Retinal pigment epithelial cell (primary cell): ENCODE data around the gene NKD1.

Experiments
- DNase-seq: peaks from one replicate; pipeline ENCODE4 v3.0.0-alpha.2; 2010; ENCODE audit warnings: low read depth
- H3K4me3 ChIP-seq: 2 replicates; pipeline ENCODE4 v1.5.1; 2011; ENCODE audit warnings: mild to moderate bottlenecking, low read length, control low read depth, moderate library complexity
- CTCF ChIP-seq: conservative IDR thresholded peaks from 2 replicates; pipeline ENCODE4 v1.5.1; 2011; ENCODE audit warnings: low read depth, low read length, control low read depth, inconsistent platforms

NKD1 gene

DNA sequence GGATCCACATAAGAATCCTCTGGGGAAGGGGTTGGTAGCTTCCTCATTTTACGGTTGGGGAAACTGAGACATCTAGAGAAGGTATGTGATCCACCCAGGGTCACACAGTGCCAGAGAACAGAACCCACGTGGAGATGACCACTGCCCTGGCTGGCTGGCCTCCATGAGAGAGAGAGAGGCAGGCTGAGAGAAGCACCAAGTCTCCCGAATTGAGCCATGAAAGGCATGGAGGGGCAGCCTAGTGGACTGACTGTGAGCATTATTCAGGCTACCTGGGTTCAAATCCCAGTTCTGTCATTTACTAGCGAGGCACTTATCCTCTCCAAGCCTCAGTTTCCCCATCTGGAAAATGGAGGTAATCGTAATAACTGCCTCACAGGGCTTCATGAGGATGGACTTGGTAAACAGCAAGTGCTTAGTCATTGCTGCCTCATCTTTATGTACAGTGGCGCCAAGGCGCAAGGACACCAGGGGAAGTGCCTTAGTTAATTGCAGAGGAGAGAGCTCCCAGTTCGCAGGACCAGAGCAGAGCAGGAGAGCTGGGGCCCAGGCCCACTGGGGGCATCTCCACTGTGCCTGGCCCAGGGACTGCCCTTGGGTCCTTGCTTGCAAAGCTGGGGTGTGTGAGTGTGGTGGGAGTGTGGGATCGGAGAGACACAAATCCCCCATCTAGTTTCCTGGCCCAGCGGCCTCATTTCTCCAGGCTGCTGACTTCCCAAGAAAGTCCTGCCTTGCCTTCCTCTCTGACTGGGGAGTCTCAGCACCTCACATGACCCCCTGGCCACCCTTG is 71.7 kb downstream of the NKD1 start:
- no peak for TF ChIP-seq CTCF
- H3K4me3 ChIP-seq, result no peak overlapping the region
- DNase-seq, result no peak

- TF ChIP-seq CTCF, result no peak
- no peak for DNase-seq
- no peak overlapping the region for H3K4me3 ChIP-seq
Observed at GRCh38 chr16:50620646-50621451, 72.7 kb downstream of the NKD1 start.

DNA sequence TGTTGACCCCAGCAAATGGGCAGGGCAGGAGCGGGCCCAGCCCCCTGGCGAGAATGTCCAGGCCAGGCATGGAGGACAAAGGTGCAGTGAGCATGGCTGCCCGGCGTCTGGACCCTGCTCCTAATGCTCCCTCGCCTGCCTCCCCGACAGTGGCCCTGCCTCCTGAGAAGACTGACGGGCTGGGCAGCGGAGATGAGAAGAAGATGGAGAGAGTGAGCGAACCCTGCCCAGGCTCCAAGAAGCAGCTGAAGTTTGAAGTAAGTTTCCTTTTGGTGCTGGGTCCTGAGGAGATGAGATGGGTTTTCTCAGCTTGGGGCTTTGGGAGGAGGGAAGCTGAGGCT is 73.2 kb downstream of the NKD1 start:
- H3K4me3 ChIP-seq, result no peak overlapping the region
- DNase-seq, result no peak
- TF ChIP-seq CTCF, result no peak

DNA sequence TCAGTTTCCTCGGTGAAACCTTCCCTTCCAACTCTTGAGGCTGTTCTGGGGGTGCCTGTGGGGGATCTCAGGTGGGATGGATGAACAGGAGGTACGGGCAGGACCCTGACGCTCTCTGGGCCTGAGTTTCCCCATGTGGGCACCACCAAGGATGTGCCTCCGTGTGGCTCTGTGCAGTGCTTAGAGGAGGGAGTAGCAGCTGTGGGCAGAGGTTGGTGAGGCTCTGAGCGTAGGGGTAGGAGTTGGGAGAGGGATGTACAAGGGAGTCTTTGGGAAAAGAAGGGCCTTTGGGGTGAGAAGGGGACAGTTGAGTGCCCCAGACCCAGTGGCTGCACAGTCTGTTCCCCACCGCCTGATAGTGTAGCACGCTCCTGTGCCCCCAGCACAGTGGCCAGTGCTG is 73.8 kb downstream of the NKD1 start:
- H3K4me3 ChIP-seq, result no peak overlapping the region
- no peak for DNase-seq
- TF ChIP-seq CTCF, result no peak

GRCh38 chr16:50622643-50623369 is 74.6 kb downstream of the NKD1 start:
- DNase-seq, result no peak
- H3K4me3 ChIP-seq, result no peak overlapping the region
- no peak for TF ChIP-seq CTCF

DNA sequence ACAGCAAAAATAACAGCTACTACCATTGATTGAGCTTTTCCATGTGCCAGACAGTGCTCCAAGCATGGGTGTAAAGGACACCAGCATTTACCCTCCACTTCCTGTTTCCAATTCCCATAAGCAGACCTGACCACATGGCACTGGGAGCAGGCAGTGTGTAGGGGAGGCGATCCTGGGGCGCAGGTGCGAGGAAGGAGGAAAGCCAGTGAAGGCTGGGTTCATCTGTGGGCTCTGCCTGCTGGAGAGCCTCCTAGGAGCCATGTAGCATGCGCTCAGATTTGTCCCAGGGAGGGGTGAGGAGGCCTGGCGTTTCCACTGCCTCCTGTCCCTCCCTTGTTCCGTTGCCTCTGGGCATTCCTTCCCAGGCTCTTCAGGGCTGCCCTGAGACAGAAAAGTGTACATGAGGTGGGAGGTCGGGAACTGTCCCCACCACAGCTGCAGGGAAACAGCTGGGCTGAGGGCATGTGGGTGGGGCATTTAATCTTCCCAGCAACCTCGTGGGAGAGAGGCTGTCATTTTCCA is 76.3 kb downstream of the NKD1 start:
- H3K4me3 ChIP-seq, result no peak overlapping the region
- TF ChIP-seq CTCF, result no peak
- DNase-seq, result no peak
